GM20000 (cell line): Measurements from ENCODE around the gene TSPAN31.

Experiments
- DNase-seq: peaks from one replicate; pipeline ENCODE4 v3.0.0; 2012; ENCODE audit warnings: low spot score
- TF ChIP-seq, protein P1 (sequence below): IDR thresholded peaks from 2 replicates; pipeline ENCODE4 v1.5.1; 2012; ENCODE audit warnings: mild to moderate bottlenecking, control low read depth; ENCODE audit errors: extremely low read depth, missing control alignments

TSPAN31 gene

DNA sequence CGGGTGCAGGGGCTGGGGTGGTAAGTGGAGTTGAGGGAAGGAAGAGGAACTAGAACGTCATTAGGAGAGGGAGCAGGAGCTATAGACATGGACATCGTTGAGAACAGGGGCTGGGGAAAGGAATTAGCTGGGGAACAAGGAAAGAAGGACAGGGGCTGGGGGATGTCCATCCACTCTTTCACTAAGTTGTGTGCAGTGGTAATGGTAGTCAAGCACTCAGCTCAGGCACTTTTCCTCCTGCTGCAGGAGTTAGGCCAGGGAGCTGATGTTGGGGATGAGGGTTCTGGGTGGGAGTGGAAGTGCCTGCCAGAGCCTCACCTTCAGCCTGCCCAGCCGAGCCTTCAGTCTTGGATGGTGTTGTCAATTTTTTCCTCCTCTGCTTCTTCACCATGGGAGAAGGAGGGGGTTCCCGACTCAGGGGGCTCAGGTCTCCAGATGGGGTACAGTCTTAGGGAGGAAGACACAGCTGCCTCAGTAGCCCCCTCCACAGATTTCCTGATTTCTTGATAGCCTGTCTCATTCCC, 15.5 kb upstream of the TSPAN31 start:
- DNase-seq, result peak; percentile 13
- TF ChIP-seq, protein P1, sequence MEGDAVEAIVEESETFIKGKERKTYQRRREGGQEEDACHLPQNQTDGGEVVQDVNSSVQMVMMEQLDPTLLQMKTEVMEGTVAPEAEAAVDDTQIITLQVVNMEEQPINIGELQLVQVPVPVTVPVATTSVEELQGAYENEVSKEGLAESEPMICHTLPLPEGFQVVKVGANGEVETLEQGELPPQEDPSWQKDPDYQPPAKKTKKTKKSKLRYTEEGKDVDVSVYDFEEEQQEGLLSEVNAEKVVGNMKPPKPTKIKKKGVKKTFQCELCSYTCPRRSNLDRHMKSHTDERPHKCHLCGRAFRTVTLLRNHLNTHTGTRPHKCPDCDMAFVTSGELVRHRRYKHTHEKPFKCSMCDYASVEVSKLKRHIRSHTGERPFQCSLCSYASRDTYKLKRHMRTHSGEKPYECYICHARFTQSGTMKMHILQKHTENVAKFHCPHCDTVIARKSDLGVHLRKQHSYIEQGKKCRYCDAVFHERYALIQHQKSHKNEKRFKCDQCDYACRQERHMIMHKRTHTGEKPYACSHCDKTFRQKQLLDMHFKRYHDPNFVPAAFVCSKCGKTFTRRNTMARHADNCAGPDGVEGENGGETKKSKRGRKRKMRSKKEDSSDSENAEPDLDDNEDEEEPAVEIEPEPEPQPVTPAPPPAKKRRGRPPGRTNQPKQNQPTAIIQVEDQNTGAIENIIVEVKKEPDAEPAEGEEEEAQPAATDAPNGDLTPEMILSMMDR, result no peak

- TF ChIP-seq, protein P1, result no peak
- DNase-seq, result no peak
These were observed 14.3 kb upstream of the TSPAN31 start for GRCh38 chr12:57730336-57731067.

DNA sequence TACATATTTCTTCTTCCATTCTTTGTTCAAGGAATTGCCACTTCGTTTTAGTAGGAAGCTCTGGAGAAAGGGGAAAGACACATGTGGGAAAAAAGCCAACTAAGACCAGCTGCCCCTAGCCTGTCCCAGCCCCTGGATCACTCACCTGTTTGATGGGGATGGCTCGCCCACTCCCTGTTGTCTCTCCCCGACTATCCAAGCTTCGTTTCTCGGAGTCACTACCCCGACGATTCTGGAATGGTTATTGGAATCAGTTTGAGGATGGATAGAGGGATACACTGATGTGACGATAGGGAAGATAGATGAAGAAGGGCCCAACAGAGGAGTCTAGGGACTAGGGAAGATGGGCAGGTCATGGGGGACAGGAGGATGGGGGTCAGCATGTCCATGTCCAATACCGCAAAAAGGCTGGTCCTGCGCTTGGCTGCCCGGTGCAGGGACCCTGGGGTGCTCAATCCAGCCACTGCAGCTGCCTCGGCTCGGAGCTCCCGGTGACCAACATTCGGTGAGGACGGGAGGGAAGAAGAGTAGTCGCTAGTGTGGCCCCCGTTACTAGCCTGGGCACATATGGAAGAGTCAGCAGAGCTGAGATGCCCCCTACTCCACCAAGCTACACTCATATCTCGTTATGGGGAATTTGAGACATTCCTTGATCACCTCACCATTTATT, 13.3 kb upstream of the TSPAN31 start:
- DNase-seq, result no peak
- TF ChIP-seq, protein P1, result no peak

GRCh38 chr12:57732270-57732669, 12.6 kb upstream of the TSPAN31 start:
- TF ChIP-seq, protein P1, result no peak

GRCh38 chr12:57732726-57733593, 11.9 kb upstream of the TSPAN31 start:
- DNase-seq, result no peak
- TF ChIP-seq, protein P1, result no peak

More at GRCh38 chr12:57732270-57732669, 12.6 kb upstream of the TSPAN31 start:
- no peak for DNase-seq

DNA sequence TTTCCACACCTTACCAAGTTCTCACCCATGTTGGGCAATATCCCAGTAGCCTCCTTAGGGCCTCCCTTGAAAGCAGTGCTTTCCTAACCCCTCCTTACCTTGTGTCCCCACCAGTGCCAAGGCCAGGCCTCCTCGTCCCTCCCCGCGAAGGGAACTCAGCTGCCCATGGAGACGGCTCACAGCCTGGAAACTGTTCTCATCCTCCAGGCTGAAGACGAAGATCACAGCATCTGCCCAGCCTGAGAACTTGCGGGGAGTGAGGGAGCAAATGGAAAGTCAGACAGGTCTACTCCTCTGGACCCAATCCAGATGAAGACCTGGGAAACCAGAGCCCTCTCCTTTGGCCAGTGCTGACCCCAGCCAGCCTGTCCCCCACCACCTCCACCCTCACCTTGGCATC, 10.9 kb upstream of the TSPAN31 start:
- DNase-seq, result no peak
- TF ChIP-seq, protein P1, result no peak

GRCh38 chr12:57734591-57734990, 10.2 kb upstream of the TSPAN31 start:
- no peak for DNase-seq
- TF ChIP-seq, protein P1, result no peak
